HepG2 (cell line): ENCODE measurements around the gene PTPN22. TPM values are rescaled to one million over a fixed set of nuclear protein-coding genes. Genes with fewer than 3 reads are reported as not detected.

ENCODE experiments used
- ARNTL ChIP-seq: sonication (generic); formaldehyde crosslinking; IDR thresholded peaks from 2 replicates; pipeline ENCODE4 v1.4.0; 2020; ENCODE audit warnings: mild to moderate bottlenecking, missing genetic modification reagents
- E2F5 ChIP-seq: sonication (generic); formaldehyde crosslinking; conservative IDR thresholded peaks from 2 replicates; pipeline ENCODE4 v1.4.0; 2020; ENCODE audit warnings: missing genetic modification reagents
- FOXK2 ChIP-seq: fragments of 450-650 bp; IDR thresholded peaks from 2 replicates; pipeline ENCODE4 v1.6.1; 2016
- HES4 ChIP-seq: sonication (generic); formaldehyde crosslinking; IDR thresholded peaks from 2 replicates; pipeline ENCODE4 v1.9.0; 2021; ENCODE audit warnings: mild to moderate bottlenecking, missing genetic modification reagents, borderline replicate concordance
- HMG20A ChIP-seq: IDR thresholded peaks from 2 replicates; pipeline ENCODE4 v1.6.1; 2016; ENCODE audit warnings: borderline replicate concordance
- HOXD1 ChIP-seq: sonication (generic); formaldehyde crosslinking; IDR thresholded peaks from 2 replicates; pipeline ENCODE4 v1.5.0; 2020; ENCODE audit warnings: missing genetic modification reagents
- KAT7 ChIP-seq: IDR thresholded peaks from 2 replicates; pipeline ENCODE4 v1.6.1; 2018; ENCODE audit warnings: borderline replicate concordance, missing compliant biosample characterization
- KMT2B ChIP-seq: IDR thresholded peaks from 2 replicates; pipeline ENCODE4 v1.6.1; 2016; ENCODE audit warnings: missing genetic modification reagents, missing compliant biosample characterization
- MATR3 ChIP-seq: sonication (generic); formaldehyde crosslinking; IDR thresholded peaks from 2 replicates; pipeline ENCODE4 v1.4.0; 2020; ENCODE audit warnings: missing genetic modification reagents
- MBD4 ChIP-seq: IDR thresholded peaks from 2 replicates; pipeline ENCODE4 v1.6.1; 2012; ENCODE audit warnings: low read length, inconsistent platforms, borderline replicate concordance
- MTA3 ChIP-seq: sonication (generic); formaldehyde crosslinking; IDR thresholded peaks from 2 replicates; pipeline ENCODE4 v1.4.0; 2020; ENCODE audit warnings: missing genetic modification reagents
- MZF1 ChIP-seq: sonication (generic); formaldehyde crosslinking; IDR thresholded peaks from 2 replicates; pipeline ENCODE4 v1.8.1; 2023; ENCODE audit warnings: mild to moderate bottlenecking, missing genetic modification reagents, borderline replicate concordance
- NONO ChIP-seq, 2 experiments: fragments of 450-650 bp in 1 of 2; sonication (generic) in 1 of 2; formaldehyde crosslinking in 1 of 2; IDR thresholded peaks in 1 of 2; conservative IDR thresholded peaks in 1 of 2; 2 replicates each; pipeline versions ENCODE4 v1.6.1 to v1.8.0; 2017 to 2022; ENCODE audit warnings: mild to moderate bottlenecking in 1 of 2, missing genetic modification reagents in 1 of 2, moderate library complexity in 1 of 2
- NRL ChIP-seq: sonication (generic); formaldehyde crosslinking; IDR thresholded peaks from 2 replicates; pipeline ENCODE4 v1.5.0; 2020; ENCODE audit warnings: missing genetic modification reagents, mild to moderate bottlenecking, moderate library complexity, borderline replicate concordance
- SMYD3 ChIP-seq: sonication (generic); formaldehyde crosslinking; IDR thresholded peaks from 2 replicates; pipeline ENCODE4 v1.8.1; 2023; ENCODE audit warnings: mild to moderate bottlenecking, missing genetic modification reagents
- SRF ChIP-seq: IDR thresholded peaks from 2 replicates; pipeline ENCODE4 v1.6.1; 2011; ENCODE audit warnings: mild to moderate bottlenecking, low read depth, low read length, moderate library complexity
- SRSF9 ChIP-seq: fragments of 200-400 bp; formaldehyde crosslinking; IDR thresholded peaks from 2 replicates; pipeline ENCODE4 v1.6.1; 2018; ENCODE audit warnings: borderline replicate concordance, mild to moderate bottlenecking, low read depth, low read length; ENCODE audit not compliant: insufficient read depth, poor library complexity, severe bottlenecking
- ZFP62 ChIP-seq: sonication (generic); formaldehyde crosslinking; IDR thresholded peaks from 2 replicates; pipeline ENCODE4 v1.4.0; 2020; ENCODE audit warnings: missing genetic modification reagents
- ZNF17 ChIP-seq: sonication (generic); formaldehyde crosslinking; IDR thresholded peaks from 2 replicates; pipeline ENCODE4 v1.5.0; 2020; ENCODE audit warnings: mild to moderate bottlenecking, missing genetic modification reagents
- ZNF468 ChIP-seq: sonication (generic); formaldehyde crosslinking; IDR thresholded peaks from 2 replicates; pipeline ENCODE4 v1.8.0; 2022; ENCODE audit warnings: mild to moderate bottlenecking, moderate library complexity, missing genetic modification reagents
- ZNF557 ChIP-seq: sonication (generic); formaldehyde crosslinking; IDR thresholded peaks from 2 replicates; pipeline ENCODE4 v1.4.0; 2020; ENCODE audit warnings: missing genetic modification reagents
- ZNF614 ChIP-seq: IDR thresholded peaks from 2 replicates; pipeline ENCODE4 v1.6.1; 2018; ENCODE audit warnings: missing biosample characterization, missing genetic modification reagents, inconsistent platforms, borderline replicate concordance
- ZNF768 ChIP-seq: sonication (generic); formaldehyde crosslinking; IDR thresholded peaks from 2 replicates; pipeline ENCODE4 v1.4.0; 2020; ENCODE audit warnings: missing genetic modification reagents
- ZNF781 ChIP-seq: sonication (generic); formaldehyde crosslinking; IDR thresholded peaks from 2 replicates; pipeline ENCODE4 v1.5.1; 2020; ENCODE audit warnings: borderline replicate concordance, mild to moderate bottlenecking, missing genetic modification reagents; ENCODE audit errors: not compliant biosample characterization
- ZSCAN9 ChIP-seq: IDR thresholded peaks from 2 replicates; pipeline ENCODE4 v1.6.1; 2016; ENCODE audit warnings: borderline replicate concordance
- polyA plus RNA-seq, 8 experiments: library from polyadenylated mRNA; depleted of rRNA in 3 of 8; stranded (reverse) in 7 of 8; unstranded in 1 of 8; fragments of >200 nt; fragmentation: Illumina TruSeq in 4 of 8; extraction: Trizol in 4 of 8; gene quantifications; 2 replicates each; pipeline versions ENCODE4 v1.2.1 to v1.2.3, GENCODE V29; 2011 to 2016; ENCODE audit warnings: low read depth in 4 of 8, missing spikeins in 1 of 8, mixed read lengths in 1 of 8; ENCODE audit not compliant: insufficient read depth in 1 of 8
- total RNA-seq, 5 experiments: library from RNA; depleted of rRNA; stranded (reverse); fragments of >200 nt; fragmentation: Illumina TruSeq; extraction: Trizol; gene quantifications; 2 replicates each; pipeline ENCODE4 v1.2.3, GENCODE V29; 2016; ENCODE audit warnings: low read depth in 1 of 5
- TF ChIP-seq, protein P1 (sequence below): sonication (generic); formaldehyde crosslinking; IDR thresholded peaks from 2 replicates; pipeline ENCODE4 v1.5.0; 2020; ENCODE audit warnings: missing genetic modification reagents, mild to moderate bottlenecking, borderline replicate concordance
- TF ChIP-seq, protein P2 (sequence below): fragments of 450-650 bp; IDR thresholded peaks from 2 replicates; pipeline ENCODE4 v1.6.1; 2017; ENCODE audit warnings: mild to moderate bottlenecking

PTPN22 gene
- total and polyA plus RNA-seq, 2 of the 13 experiments (the other 11 are each of a cell fraction or from before 2014, with no cell fraction given): not detected

DNA sequence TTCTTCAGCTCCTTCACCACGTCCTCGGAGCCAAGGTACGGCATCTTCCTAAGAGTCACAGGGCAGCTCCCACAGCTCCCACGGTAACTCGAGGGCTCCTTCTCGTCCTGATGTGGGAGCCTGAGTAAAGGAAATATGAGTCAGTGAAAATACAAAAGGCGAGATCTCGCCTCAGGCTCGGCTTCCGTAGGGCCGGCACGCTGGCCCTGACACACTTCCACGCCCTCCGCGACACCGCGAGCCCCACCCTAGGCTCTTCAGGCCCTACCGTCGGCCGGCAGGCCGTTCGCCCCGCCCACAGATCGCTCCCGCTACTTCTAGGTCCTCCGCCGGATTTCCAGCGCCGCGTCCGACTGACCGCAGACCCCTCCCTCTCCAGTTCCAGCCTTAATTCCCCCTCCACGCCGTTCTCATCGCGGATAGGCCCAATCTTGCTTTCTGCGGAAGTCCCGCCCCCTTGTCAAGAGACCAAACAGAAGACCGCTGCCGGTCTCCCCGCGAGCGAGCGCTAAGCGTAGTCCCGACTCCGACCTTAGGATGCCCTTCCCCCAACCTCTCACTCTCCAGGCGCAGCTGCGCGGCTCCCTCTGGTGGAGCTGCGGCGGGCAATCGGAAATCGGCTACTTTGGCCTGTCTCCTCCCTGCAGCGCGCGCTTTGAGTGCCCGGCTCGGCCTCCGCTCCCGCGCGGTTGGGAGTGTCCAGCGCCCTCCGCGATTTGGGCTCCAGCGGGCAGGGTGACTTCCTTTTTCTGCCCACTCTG is 33.3 kb upstream of the PTPN22 start, which contains the start of the genes AP4B1 and DCLRE1B (continued):
- TF ChIP-seq NONO (IDR thresholded peaks at IDR 0.05): no peak
- TF ChIP-seq NONO (CRISPR knock-in tag; conservative IDR thresholded peaks at IDR 0.05): peak; percentile 98
- TF ChIP-seq ZFP62 (CRISPR knock-in tag): no peak
- peak; percentile 89 for TF ChIP-seq KAT7 (CRISPR knock-in tag)
- 0 out of 2 replicates have a peak, but pooled peaks have one; percentile 15 for TF ChIP-seq ZNF557 (CRISPR knock-in tag)
- peak; percentile 81 for TF ChIP-seq ZNF781
- no peak for TF ChIP-seq SRSF9
- no peak for TF ChIP-seq HMG20A
- TF ChIP-seq KMT2B (CRISPR knock-in tag): peak; percentile 98
- no peak; the same call in 1 of the 2 replicates for TF ChIP-seq ZSCAN9 (CRISPR knock-in tag)
- TF ChIP-seq, protein P1, sequence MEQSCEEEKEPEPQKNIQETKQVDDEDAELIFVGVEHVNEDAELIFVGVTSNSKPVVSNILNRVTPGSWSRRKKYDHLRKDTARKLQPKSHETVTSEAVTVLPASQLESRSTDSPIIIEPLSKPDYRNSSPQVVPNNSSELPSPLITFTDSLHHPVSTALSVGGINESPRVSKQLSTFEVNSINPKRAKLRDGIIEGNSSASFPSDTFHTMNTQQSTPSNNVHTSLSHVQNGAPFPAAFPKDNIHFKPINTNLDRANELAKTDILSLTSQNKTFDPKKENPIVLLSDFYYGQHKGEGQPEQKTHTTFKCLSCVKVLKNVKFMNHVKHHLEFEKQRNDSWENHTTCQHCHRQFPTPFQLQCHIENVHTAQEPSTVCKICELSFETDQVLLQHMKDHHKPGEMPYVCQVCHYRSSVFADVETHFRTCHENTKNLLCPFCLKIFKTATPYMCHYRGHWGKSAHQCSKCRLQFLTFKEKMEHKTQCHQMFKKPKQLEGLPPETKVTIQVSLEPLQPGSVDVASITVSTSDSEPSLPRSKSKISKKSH (CRISPR knock-in tag): no peak
- no peak for TF ChIP-seq ZNF614 (CRISPR knock-in tag)
- TF ChIP-seq NRL (CRISPR knock-in tag): no peak; the same call in 1 of the 2 replicates
- no peak for TF ChIP-seq ZNF17
- TF ChIP-seq, protein P2, sequence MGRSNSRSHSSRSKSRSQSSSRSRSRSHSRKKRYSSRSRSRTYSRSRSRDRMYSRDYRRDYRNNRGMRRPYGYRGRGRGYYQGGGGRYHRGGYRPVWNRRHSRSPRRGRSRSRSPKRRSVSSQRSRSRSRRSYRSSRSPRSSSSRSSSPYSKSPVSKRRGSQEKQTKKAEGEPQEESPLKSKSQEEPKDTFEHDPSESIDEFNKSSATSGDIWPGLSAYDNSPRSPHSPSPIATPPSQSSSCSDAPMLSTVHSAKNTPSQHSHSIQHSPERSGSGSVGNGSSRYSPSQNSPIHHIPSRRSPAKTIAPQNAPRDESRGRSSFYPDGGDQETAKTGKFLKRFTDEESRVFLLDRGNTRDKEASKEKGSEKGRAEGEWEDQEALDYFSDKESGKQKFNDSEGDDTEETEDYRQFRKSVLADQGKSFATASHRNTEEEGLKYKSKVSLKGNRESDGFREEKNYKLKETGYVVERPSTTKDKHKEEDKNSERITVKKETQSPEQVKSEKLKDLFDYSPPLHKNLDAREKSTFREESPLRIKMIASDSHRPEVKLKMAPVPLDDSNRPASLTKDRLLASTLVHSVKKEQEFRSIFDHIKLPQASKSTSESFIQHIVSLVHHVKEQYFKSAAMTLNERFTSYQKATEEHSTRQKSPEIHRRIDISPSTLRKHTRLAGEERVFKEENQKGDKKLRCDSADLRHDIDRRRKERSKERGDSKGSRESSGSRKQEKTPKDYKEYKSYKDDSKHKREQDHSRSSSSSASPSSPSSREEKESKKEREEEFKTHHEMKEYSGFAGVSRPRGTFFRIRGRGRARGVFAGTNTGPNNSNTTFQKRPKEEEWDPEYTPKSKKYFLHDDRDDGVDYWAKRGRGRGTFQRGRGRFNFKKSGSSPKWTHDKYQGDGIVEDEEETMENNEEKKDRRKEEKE: no peak
- TF ChIP-seq MZF1 (CRISPR knock-in tag): no peak; the same call in 1 of the 2 replicates
- TF ChIP-seq SRF: peak; percentile 90
- peak; percentile 62 for TF ChIP-seq SMYD3
- TF ChIP-seq HOXD1 (CRISPR knock-in tag): no peak; the same call in 1 of the 2 replicates
- TF ChIP-seq HES4 (CRISPR knock-in tag): no peak
- no peak for TF ChIP-seq FOXK2
- no peak for TF ChIP-seq ZNF468
- TF ChIP-seq MBD4: no peak
- no peak for TF ChIP-seq MATR3 (CRISPR knock-in tag)
- TF ChIP-seq MTA3 (CRISPR knock-in tag): no peak
- TF ChIP-seq E2F5 (CRISPR knock-in tag): peak; percentile 98
- 0 out of 2 replicates have a peak, but pooled peaks have one; percentile 11 for TF ChIP-seq ZNF768 (CRISPR knock-in tag)
- TF ChIP-seq ARNTL (CRISPR knock-in tag): no peak
